Upper lobe of left lung (tissue), 4 donors: ENCODE results near the gene BANP.

ENCODE experiments used
- CTCF ChIP-seq, 6 experiments: fragments of 450-650 bp in 4 of 6; fragments of 200-600 bp in 2 of 6; sonication (generic) in 2 of 6; IDR thresholded peaks; one replicate each; pipeline ENCODE4 v1.5.1; 2016 to 2019; ENCODE audit warnings: antibody characterized with exemption in 6 of 6
- EP300 ChIP-seq, 4 donors: sonication (generic); formaldehyde crosslinking; IDR thresholded peaks; one replicate each; pipeline ENCODE4 v1.5.1; 2017; ENCODE audit warnings: antibody characterized with exemption in 4 of 4, control low read depth in 2 of 4
- POLR2A ChIP-seq, 4 donors: fragments of 450-650 bp; IDR thresholded peaks; one replicate each; pipeline ENCODE4 v1.5.1; 2016 to 2017; ENCODE audit warnings: antibody characterized with exemption in 4 of 4, mild to moderate bottlenecking in 2 of 4
- POLR2AphosphoS5 ChIP-seq, 2 donors: sonication (generic); formaldehyde crosslinking; IDR thresholded peaks; one replicate each; pipeline ENCODE4 v1.5.1; 2017; ENCODE audit warnings: antibody characterized with exemption in 2 of 2

DNA sequence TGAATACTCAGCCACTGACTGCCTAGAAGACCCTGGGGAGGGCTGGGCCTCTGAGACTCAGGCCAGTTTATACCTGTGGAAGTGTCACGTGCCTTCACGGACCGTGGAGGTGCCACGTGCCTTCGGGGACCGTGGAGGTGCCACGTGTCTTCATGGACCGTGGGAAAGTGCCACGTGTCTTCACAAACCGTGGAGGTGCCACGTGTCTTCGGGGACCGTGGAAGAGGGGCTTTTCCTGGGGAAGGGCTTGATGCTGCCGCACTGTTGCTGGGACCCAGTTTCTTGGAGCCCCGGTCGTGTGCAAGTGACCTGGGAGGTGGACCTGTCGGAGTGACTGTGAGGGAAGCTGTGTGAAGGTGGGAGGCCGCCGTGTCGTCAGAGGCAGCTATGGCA is 166.2 kb downstream of the BANP start:
- no peak for TF ChIP-seq CTCF (IDR thresholded peaks at IDR 0.05)
- TF ChIP-seq EP300 (IDR thresholded peaks at IDR 0.05), result no peak
- TF ChIP-seq POLR2A (IDR thresholded peaks at IDR 0.05), result no peak
- TF ChIP-seq POLR2AphosphoS5 (IDR thresholded peaks at IDR 0.05), result no peak
